HepG2 (cell line): ENCODE results near the gene LEAP2. TPM values are rescaled to one million over a fixed set of nuclear protein-coding genes. Genes with fewer than 3 reads are reported as not detected.

Experiments used
- ATF1 ChIP-seq: IDR thresholded peaks from 2 replicates; pipeline ENCODE4 v1.6.1; 2016; ENCODE audit warnings: mild to moderate bottlenecking, control low read depth
- ATF7-NPFF ChIP-seq: sonication (generic); formaldehyde crosslinking; IDR thresholded peaks from 2 replicates; pipeline ENCODE4 v1.8.1; 2023; ENCODE audit warnings: mild to moderate bottlenecking, low read depth, missing genetic modification reagents, moderate library complexity
- EHMT2 ChIP-seq: fragments of 200-600 bp; sonication (generic); IDR thresholded peaks from 2 replicates; pipeline ENCODE4 v1.7.0; 2017; ENCODE audit warnings: antibody characterized with exemption, low read depth, low read length, borderline replicate concordance
- HINFP ChIP-seq: sonication (generic); formaldehyde crosslinking; IDR thresholded peaks from 2 replicates; pipeline ENCODE4 v1.4.0; 2020; ENCODE audit warnings: low read depth, mild to moderate bottlenecking, missing genetic modification reagents
- HNRNPK ChIP-seq: fragments of 200-400 bp; formaldehyde crosslinking; IDR thresholded peaks from 2 replicates; pipeline ENCODE4 v1.6.1; 2018; ENCODE audit warnings: low read length, low read depth, moderate library complexity, mild to moderate bottlenecking; ENCODE audit not compliant: poor library complexity, severe bottlenecking
- JUN ChIP-seq: sonication (generic); formaldehyde crosslinking; IDR thresholded peaks from 2 replicates; pipeline ENCODE4 v1.4.0; 2020; ENCODE audit warnings: mild to moderate bottlenecking, missing genetic modification reagents
- MIXL1 ChIP-seq: IDR thresholded peaks from 2 replicates; pipeline ENCODE4 v1.6.1; 2016
- MTA3 ChIP-seq: sonication (generic); formaldehyde crosslinking; IDR thresholded peaks from 2 replicates; pipeline ENCODE4 v1.4.0; 2020; ENCODE audit warnings: missing genetic modification reagents
- STAG1 ChIP-seq: sonication (generic); formaldehyde crosslinking; IDR thresholded peaks from 2 replicates; pipeline ENCODE4 v1.4.0; 2020; ENCODE audit warnings: missing genetic modification reagents
- ZBTB26 ChIP-seq: IDR thresholded peaks from 2 replicates; pipeline ENCODE4 v1.6.1; 2016; ENCODE audit warnings: missing compliant biosample characterization, missing genetic modification reagents, borderline replicate concordance
- ZNF232 ChIP-seq: sonication (generic); formaldehyde crosslinking; IDR thresholded peaks from 2 replicates; pipeline ENCODE4 v1.4.0; 2020; ENCODE audit warnings: missing genetic modification reagents, borderline replicate concordance
- ZNF451 ChIP-seq: sonication (generic); formaldehyde crosslinking; IDR thresholded peaks from 2 replicates; pipeline ENCODE4 v1.5.0; 2020; ENCODE audit warnings: mild to moderate bottlenecking, missing genetic modification reagents
- ZNF510 ChIP-seq: sonication (generic); formaldehyde crosslinking; IDR thresholded peaks from 2 replicates; pipeline ENCODE4 v1.4.0; 2020; ENCODE audit warnings: low read depth, mild to moderate bottlenecking, missing genetic modification reagents
- ZNF530 ChIP-seq: sonication (generic); formaldehyde crosslinking; IDR thresholded peaks from 2 replicates; pipeline ENCODE4 v1.5.0; 2020; ENCODE audit warnings: low read depth, mild to moderate bottlenecking, missing genetic modification reagents
- ZNF547 ChIP-seq: sonication (generic); formaldehyde crosslinking; IDR thresholded peaks from 2 replicates; pipeline ENCODE4 v1.5.1; 2020; ENCODE audit warnings: mild to moderate bottlenecking, missing genetic modification reagents
- ZNF597 ChIP-seq: sonication (generic); formaldehyde crosslinking; IDR thresholded peaks from 2 replicates; pipeline ENCODE4 v1.5.0; 2020; ENCODE audit warnings: missing genetic modification reagents
- ZNF660 ChIP-seq: sonication (generic); formaldehyde crosslinking; IDR thresholded peaks from 2 replicates; pipeline ENCODE4 v1.5.1; 2020; ENCODE audit warnings: mild to moderate bottlenecking, low read depth, missing genetic modification reagents, borderline replicate concordance
- polyA plus RNA-seq, 8 experiments: library from polyadenylated mRNA; depleted of rRNA in 3 of 8; stranded (reverse) in 7 of 8; unstranded in 1 of 8; fragments of >200 nt; fragmentation: Illumina TruSeq in 4 of 8; extraction: Trizol in 4 of 8; gene quantifications; 2 replicates each; pipeline versions ENCODE4 v1.2.1 to v1.2.3, GENCODE V29; 2011 to 2016; ENCODE audit warnings: low read depth in 4 of 8, missing spikeins in 1 of 8, mixed read lengths in 1 of 8; ENCODE audit not compliant: insufficient read depth in 1 of 8
- total RNA-seq, 5 experiments: library from RNA; depleted of rRNA; stranded (reverse); fragments of >200 nt; fragmentation: Illumina TruSeq; extraction: Trizol; gene quantifications; 2 replicates each; pipeline ENCODE4 v1.2.3, GENCODE V29; 2016; ENCODE audit warnings: low read depth in 1 of 5
- TF ChIP-seq, protein P1 (sequence below): fragments of 450-650 bp; IDR thresholded peaks from 2 replicates; pipeline ENCODE4 v1.6.1; 2016
- TF ChIP-seq, protein P2 (sequence below): sonication (generic); formaldehyde crosslinking; IDR thresholded peaks from 2 replicates; pipeline ENCODE4 v1.4.0; 2020; ENCODE audit warnings: missing genetic modification reagents, borderline replicate concordance

The LEAP2 gene
- total and polyA plus RNA-seq, 2 of the 13 experiments (the other 11 are each of a cell fraction or from before 2014, with no cell fraction given) = 23.9 to 51.9 TPM

- TF ChIP-seq ATF7-NPFF (CRISPR knock-in tag) (peak; percentile 71), JUN (CRISPR knock-in tag) (peak; percentile 91), ZNF547 (CRISPR knock-in tag) (no peak), ZBTB26 (CRISPR knock-in tag) (peak; percentile 29; the same call in 1 of the 2 replicates), MTA3 (CRISPR knock-in tag) (no peak), ZNF510 (peak; percentile 55; the same call in 1 of the 2 replicates), ZNF451 (CRISPR knock-in tag) (0 out of 2 replicates have a peak, but pooled peaks have one; percentile 19), MIXL1 (CRISPR knock-in tag) (peak; percentile 81), ZNF232 (CRISPR knock-in tag) (no peak; the same call in 1 of the 2 replicates), ZNF660 (CRISPR knock-in tag) (0 out of 2 replicates have a peak, but pooled peaks have one; percentile 7), EHMT2 (peak; percentile 89), HNRNPK (no peak), ZNF530 (CRISPR knock-in tag) (no peak), HINFP (CRISPR knock-in tag) (no peak), STAG1 (no peak), ZNF597 (CRISPR knock-in tag) (no peak), ATF1 (CRISPR knock-in tag) (0 out of 2 replicates have a peak, but pooled peaks have one; percentile 52)
- TF ChIP-seq, protein P1, sequence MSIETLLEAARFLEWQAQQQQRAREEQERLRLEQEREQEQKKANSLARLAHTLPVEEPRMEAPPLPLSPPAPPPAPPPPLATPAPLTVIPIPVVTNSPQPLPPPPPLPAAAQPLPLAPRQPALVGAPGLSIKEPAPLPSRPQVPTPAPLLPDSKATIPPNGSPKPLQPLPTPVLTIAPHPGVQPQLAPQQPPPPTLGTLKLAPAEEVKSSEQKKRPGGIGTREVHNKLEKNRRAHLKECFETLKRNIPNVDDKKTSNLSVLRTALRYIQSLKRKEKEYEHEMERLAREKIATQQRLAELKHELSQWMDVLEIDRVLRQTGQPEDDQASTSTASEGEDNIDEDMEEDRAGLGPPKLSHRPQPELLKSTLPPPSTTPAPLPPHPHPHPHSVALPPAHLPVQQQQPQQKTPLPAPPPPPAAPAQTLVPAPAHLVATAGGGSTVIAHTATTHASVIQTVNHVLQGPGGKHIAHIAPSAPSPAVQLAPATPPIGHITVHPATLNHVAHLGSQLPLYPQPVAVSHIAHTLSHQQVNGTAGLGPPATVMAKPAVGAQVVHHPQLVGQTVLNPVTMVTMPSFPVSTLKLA = peak; percentile 47; the same call in 1 of the 2 replicates
- TF ChIP-seq, protein P2, sequence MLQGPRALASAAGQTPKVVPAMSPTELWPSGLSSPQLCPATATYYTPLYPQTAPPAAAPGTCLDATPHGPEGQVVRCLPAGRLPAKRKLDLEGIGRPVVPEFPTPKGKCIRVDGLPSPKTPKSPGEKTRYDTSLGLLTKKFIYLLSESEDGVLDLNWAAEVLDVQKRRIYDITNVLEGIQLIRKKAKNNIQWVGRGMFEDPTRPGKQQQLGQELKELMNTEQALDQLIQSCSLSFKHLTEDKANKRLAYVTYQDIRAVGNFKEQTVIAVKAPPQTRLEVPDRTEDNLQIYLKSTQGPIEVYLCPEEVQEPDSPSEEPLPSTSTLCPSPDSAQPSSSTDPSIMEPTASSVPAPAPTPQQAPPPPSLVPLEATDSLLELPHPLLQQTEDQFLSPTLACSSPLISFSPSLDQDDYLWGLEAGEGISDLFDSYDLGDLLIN (CRISPR knock-in tag) = 0 out of 2 replicates have a peak, but pooled peaks have one; percentile 1
Measured at GRCh38 chr5:132873119-132873929, at the start of gene LEAP2 (continued).
